AG20443 (cell line): ENCODE results near the gene PCK1.
A peak's percentile ranks its signal among the peaks of the same experiment; 100 is the strongest.

Source experiments
- DNase-seq: peaks from one replicate; pipeline ENCODE4 v3.0.0; 2012; ENCODE audit warnings: low spot score, mixed read lengths

Gene PCK1

GRCh38 chr20:57577679-57578475, 17.0 kb downstream of the PCK1 start:
- no peak for DNase-seq

- DNase-seq = no peak
Observed at GRCh38 chr20:57578476-57579165, 17.7 kb downstream of the PCK1 start.

GRCh38 chr20:57579331-57579897, 18.5 kb downstream of the PCK1 start:
- no peak for DNase-seq

- no peak for DNase-seq
Observed at GRCh38 chr20:57579898-57580447, 19.1 kb downstream of the PCK1 start.

- DNase-seq = no peak
Observed at GRCh38 chr20:57580478-57581201, 19.7 kb downstream of the PCK1 start.

- no peak for DNase-seq
Observed at GRCh38 chr20:57581202-57582028, 20.5 kb downstream of the PCK1 start.

- no peak for DNase-seq
Observed at GRCh38 chr20:57582029-57582378, 21.1 kb downstream of the PCK1 start.

GRCh38 chr20:57582432-57583288, 21.8 kb downstream of the PCK1 start:
- DNase-seq = peak; percentile 50

GRCh38 chr20:57583289-57584257, 22.7 kb downstream of the PCK1 start:
- no peak for DNase-seq

- DNase-seq = no peak
Observed at GRCh38 chr20:57584768-57585461, 24.0 kb downstream of the PCK1 start.

GRCh38 chr20:57585466-57586213, 24.7 kb downstream of the PCK1 start:
- DNase-seq = no peak

- no peak for DNase-seq
Observed at GRCh38 chr20:57586370-57586793, 25.5 kb downstream of the PCK1 start.

GRCh38 chr20:57586943-57587277, 26.0 kb downstream of the PCK1 start:
- no peak for DNase-seq

GRCh38 chr20:57587278-57587988, 26.5 kb downstream of the PCK1 start:
- no peak for DNase-seq

- no peak for DNase-seq
Observed at GRCh38 chr20:57587989-57588377, 27.1 kb downstream of the PCK1 start.

- no peak for DNase-seq
Observed at GRCh38 chr20:57588596-57588995, 27.7 kb downstream of the PCK1 start.

- no peak for DNase-seq
Observed at GRCh38 chr20:57589123-57589727, 28.3 kb downstream of the PCK1 start.
